ENCODE data around the gene CABCOCO1. TPM values are rescaled to one million over a fixed set of nuclear protein-coding genes. Genes with fewer than 3 reads are reported as not detected.

Gene CABCOCO1
- total RNA-seq, 4 donors from 2014 or later = 0.65 TPM; not detected in 3

DNA sequence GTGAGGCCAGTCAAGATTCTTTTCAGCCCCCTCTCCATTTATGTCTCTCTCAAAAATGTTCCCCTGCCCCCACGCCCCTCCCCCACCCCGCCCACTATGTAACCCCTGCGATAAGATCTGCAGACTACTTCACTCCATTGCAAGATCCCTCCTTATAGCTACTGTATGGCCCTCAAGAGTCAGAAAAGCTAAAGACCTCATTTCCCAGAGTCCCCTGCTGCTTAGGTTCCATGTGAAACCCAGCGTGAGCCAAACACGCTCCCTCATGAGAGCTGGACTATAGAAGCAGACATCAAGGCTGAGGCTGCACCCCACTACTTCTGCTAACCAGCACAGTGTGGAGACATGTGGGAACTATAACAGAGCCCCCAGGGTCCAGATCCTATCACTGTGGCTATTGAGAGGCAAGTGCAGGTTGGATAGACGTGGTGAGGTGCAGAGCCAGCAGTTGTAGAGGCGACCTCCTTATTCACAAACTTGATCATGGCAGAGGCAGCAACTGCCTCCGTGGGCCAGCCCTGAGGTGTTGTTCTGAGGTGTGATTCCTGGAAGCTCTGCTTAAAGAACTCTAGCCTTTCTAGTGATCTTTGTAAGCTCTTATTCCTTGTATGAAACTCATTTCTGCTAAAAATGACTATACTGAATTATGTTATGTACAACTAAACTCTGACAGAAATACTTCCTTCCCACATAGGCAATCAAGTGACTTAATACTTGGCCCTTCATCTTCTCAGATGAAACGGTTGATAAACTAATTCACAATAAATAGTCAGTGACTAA, 121.8 kb downstream of the CABCOCO1 start:
- TF ChIP-seq, protein P1, sequence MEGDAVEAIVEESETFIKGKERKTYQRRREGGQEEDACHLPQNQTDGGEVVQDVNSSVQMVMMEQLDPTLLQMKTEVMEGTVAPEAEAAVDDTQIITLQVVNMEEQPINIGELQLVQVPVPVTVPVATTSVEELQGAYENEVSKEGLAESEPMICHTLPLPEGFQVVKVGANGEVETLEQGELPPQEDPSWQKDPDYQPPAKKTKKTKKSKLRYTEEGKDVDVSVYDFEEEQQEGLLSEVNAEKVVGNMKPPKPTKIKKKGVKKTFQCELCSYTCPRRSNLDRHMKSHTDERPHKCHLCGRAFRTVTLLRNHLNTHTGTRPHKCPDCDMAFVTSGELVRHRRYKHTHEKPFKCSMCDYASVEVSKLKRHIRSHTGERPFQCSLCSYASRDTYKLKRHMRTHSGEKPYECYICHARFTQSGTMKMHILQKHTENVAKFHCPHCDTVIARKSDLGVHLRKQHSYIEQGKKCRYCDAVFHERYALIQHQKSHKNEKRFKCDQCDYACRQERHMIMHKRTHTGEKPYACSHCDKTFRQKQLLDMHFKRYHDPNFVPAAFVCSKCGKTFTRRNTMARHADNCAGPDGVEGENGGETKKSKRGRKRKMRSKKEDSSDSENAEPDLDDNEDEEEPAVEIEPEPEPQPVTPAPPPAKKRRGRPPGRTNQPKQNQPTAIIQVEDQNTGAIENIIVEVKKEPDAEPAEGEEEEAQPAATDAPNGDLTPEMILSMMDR (IDR thresholded peaks at IDR 0.05) = no peak
- DNase-seq (ENCODE audit: low spot score) (no peak), ATAC-seq (ENCODE audit: low FRiP score) (no peak)

DNA sequence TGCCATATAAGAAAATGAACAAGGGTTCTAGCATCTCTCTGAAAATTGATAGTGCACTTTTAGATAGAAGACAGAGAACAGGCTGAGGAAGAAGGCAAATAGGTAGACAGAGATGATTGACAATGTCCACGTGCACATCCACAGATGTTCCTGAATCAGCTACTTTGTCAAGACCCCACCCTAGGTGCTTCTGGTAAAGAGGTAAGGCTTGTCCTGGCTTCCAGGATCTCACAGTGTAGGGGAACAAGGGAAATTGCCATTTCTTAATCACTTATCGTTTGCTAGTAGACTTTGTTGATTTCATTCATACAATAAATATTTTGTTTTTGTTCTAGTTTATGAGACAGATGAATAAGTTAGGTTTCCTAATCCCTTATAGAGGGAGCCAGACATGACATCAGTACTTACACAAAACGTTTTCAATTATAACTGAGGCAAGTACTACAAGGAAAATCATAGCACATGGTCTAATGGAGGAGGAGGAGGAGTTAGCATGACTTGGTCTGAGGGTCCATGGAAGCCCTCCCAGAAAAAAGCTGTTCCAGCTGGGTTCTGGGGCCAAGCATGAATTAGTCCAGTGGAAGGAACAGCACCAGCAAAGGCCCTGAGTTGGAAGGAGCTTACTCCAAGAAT, 122.9 kb downstream of the CABCOCO1 start:
- DNase-seq (ENCODE audit: low spot score) (no peak), ATAC-seq (ENCODE audit: low FRiP score) (no peak)
- TF ChIP-seq, protein P1 (IDR thresholded peaks at IDR 0.05) = no peak

DNA sequence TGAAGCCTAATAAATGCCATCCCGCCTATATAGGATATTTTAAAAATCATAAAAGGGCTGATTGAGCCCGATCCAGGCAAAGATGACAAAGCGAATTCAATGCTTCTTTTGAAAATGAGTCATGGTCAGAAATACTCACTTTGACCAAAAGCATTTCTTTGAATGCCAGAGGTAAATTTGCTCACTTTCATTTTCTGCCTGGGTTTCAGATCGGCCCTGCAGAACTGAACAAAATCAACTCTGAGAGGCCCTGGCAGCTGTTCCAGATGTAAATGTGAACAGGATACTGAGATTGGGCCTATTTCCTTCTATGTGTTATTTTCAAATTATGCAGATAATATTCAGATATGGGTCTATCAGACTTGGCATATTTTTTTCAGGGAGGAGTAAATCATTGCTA, 124.0 kb downstream of the CABCOCO1 start:
- peak; percentile 67 for ATAC-seq (ENCODE audit: low FRiP score)
- no peak for DNase-seq (ENCODE audit: low spot score)
- TF ChIP-seq, protein P1 (IDR thresholded peaks at IDR 0.05) = no peak

DNA sequence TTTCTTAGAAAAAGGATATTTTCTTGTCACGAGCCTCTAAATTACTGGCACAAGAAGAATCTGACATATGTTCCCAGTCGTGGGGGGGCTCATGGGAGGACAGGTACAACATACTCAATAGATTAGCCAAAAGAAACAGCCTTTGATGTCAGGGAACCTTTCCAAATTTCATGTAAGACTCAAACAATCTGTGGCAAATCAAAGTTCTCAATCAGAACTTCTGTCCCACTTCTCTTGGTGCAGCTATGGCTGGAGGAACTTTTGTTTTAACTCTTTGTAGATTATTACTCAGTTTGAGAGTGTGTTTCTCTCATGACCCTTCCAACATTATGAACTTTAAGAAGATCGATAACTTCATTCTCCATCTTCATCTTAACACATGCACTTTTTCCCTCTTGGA, 124.4 kb downstream of the CABCOCO1 start:
- TF ChIP-seq, protein P1 (IDR thresholded peaks at IDR 0.05) = no peak
- ATAC-seq (ENCODE audit: low FRiP score) = peak; percentile 7

DNA sequence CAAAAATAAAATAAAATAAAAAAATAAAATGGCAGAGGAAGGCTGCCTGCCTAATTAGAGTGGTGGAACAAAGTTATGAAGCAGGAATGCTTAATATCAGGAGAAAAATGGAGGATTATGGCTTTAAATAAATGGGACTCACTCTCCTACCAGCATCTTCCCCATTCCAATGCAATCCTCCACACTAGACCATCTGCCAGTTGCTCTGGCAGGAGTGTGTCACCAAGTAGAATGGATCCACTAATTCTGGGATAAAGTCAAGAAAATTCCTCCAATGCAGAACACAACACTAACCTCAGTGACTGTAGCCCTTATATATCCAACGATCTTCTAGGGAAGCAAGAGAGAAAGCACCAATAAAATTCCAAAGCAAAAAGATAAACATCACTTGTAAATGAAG, 126.3 kb downstream of the CABCOCO1 start:
- TF ChIP-seq, protein P1 (IDR thresholded peaks at IDR 0.05) = no peak
- ATAC-seq (ENCODE audit: low FRiP score) (no peak), DNase-seq (ENCODE audit: low spot score) (no peak)

More for the DNA sequence above, 124.4 kb downstream of the CABCOCO1 start:
- no peak for DNase-seq (ENCODE audit: low spot score)

DNA sequence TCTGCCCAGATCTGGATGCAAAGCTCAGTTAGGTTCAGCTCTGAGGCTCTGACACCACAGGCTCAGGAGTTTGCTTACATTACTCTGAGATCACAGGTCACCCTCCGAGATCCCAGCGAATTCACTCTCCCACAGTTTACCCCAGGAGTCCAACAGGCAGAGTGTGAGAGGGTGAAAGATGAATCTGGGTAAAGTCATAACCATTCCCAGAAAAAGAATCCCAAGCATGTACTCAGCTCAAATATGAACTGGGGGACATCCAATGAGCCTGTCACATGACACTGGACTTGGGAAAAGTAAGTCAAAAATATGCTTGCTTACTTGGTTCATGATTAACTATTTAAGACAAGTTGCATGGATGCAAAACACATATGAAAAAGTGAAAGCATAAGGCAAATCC, 128.5 kb downstream of the CABCOCO1 start:
- DNase-seq (ENCODE audit: low spot score) = no peak
- no peak for ATAC-seq (ENCODE audit: low FRiP score)
- TF ChIP-seq, protein P1 (IDR thresholded peaks at IDR 0.05) = no peak

Data from omental fat pad (tissue), 4 donors.